ENCODE results near the gene CC2D2A. TPM values are rescaled to one million over a fixed set of nuclear protein-coding genes. Genes with fewer than 3 reads are reported as not detected.

The CC2D2A gene
- total and polyA plus RNA-seq, 2 of the 13 experiments (the other 11 are each of a cell fraction or from before 2014, with no cell fraction given): 4.2 to 7.2 TPM

DNA sequence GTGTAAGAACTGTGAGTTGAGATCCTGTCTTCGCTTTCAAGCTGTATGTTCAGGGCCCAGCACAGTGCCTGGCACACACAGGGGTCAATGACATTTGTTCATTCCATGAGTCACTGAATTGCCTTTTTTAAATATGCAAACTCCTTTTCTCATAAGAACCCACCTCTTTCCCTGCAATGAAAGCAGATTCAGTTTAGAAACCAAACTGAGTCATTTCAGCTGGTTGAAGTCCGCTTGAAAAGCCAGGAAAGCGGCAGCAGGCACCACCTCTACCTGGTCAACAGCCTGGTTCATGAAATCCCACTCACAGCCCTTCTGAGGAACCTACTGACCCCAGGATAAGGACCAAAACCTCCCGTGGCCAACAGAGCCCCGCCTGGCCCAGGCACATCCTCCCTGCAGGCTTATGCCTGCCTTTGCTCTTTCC, 46.4 kb upstream of the CC2D2A start (continued):
- TF ChIP-seq ZBTB14 (CRISPR knock-in tag; IDR thresholded peaks at IDR 0.05): no peak

DNA sequence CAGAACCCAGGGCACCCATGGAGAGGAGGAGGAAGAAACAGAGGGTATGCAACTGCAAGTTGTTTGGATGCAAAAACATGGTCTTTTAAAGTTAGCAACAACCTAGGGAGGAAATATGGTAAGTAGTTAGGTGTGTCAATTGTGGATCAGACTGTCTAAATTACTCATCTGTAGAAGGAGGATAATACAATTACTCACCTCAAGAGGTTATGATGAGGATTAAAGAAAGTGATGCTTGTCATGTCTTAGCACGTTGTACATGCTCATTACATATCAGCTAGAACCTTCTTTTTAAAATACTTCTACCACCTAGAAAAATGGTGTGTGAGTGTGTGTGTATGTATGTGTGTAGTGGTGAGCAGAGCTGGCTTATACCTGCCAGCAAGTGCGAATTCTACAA, 44.2 kb upstream of the CC2D2A start:
- H3K27me3 ChIP-seq (ENCODE audit: control insufficient read depth in 1 of 2, insufficient read depth in 2 of 2, low read length in 2 of 2): no peaks in the 10 kb centered on the region
- intact Hi-C loops (cut with micrococcal nuclease; ENCODE audit: unreplicated experiment): no loop called here
- no peak overlapping the region for H3K9ac ChIP-seq (ENCODE audit: insufficient read depth, low read depth, low read length)
- H3K4me1 ChIP-seq (ENCODE audit: insufficient read depth, low read length): no peaks in the 10 kb centered on the region
- H4K20me1 ChIP-seq (ENCODE audit: insufficient read depth, low read length): no peaks in the 10 kb centered on the region
- no peak for TF ChIP-seq FOXJ3 (CRISPR knock-in tag; IDR thresholded peaks at IDR 0.05; ENCODE audit: borderline replicate concordance)
- TF ChIP-seq, protein P1, sequence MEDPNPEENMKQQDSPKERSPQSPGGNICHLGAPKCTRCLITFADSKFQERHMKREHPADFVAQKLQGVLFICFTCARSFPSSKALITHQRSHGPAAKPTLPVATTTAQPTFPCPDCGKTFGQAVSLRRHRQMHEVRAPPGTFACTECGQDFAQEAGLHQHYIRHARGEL (CRISPR knock-in tag; IDR thresholded peaks at IDR 0.05): no peak
- BruUV-seq (replicated peaks): no TSS peak
- DNase-seq (ENCODE audit: low spot score) (no peak), FAIRE-seq (no peak), ATAC-seq (no peak)
- in situ Hi-C loops (cut with HindIII; ENCODE audit: extremely low pct_ligation_motif_present, low pct_unique_long_range_greater_than_20kb): no loop called here
- H3K4me3 ChIP-seq (replicated peaks in 1 of 3; ENCODE audit: insufficient read depth in 1 of 3, low read depth in 2 of 3, low read length in 3 of 3): no peak overlapping the region
- no peaks in the 10 kb centered on the region for H3K36me3 ChIP-seq (replicated peaks in 1 of 2; ENCODE audit: control insufficient read depth in 1 of 2, insufficient read depth in 2 of 2, low read length in 2 of 2)
- ChIA-PET POLR2A (no interaction called here), CTCF (ENCODE audit: low intra/inter-chr PET ratio, low total read pairs) (no interaction called here)
- no peaks in the 10 kb centered on the region for H3K9me3 ChIP-seq (ENCODE audit: low read length)
- no peak overlapping the region for H3K4me2 ChIP-seq (ENCODE audit: low read depth, low read length)
- no peak overlapping the region for H2AFZ ChIP-seq (ENCODE audit: low read length)
- 0% methylated on average over 2 of the region's 2 CpGs for WGBS (ENCODE audit: low lambda C conversion rate)
- H3K27ac ChIP-seq (ENCODE audit: extremely low read length, insufficient read depth, low read length): no peak overlapping the region
- H3K79me2 ChIP-seq (ENCODE audit: insufficient read depth, low read length): no peaks in the 10 kb centered on the region

- no peak overlapping the region for H3K4me3 ChIP-seq (replicated peaks in 1 of 3; ENCODE audit: insufficient read depth in 1 of 3, low read depth in 2 of 3, low read length in 3 of 3)
- BruUV-seq (replicated peaks): no TSS peak
- no peaks in the 10 kb centered on the region for H3K27me3 ChIP-seq (ENCODE audit: control insufficient read depth in 1 of 2, insufficient read depth in 2 of 2, low read length in 2 of 2)
- intact Hi-C loops (cut with micrococcal nuclease; ENCODE audit: unreplicated experiment) (no loop called here), in situ Hi-C loops (cut with HindIII; ENCODE audit: extremely low pct_ligation_motif_present, low pct_unique_long_range_greater_than_20kb) (no loop called here)
- CTCF ChIA-PET (ENCODE audit: low intra/inter-chr PET ratio, low total read pairs): no interaction called here
- no peaks in the 10 kb centered on the region for H4K20me1 ChIP-seq (ENCODE audit: insufficient read depth, low read length)
- ATAC-seq (no peak), FAIRE-seq (no peak), DNase-seq (ENCODE audit: low spot score) (no peak)
- H2AFZ ChIP-seq (ENCODE audit: low read length): no peak overlapping the region
- H3K79me2 ChIP-seq (ENCODE audit: insufficient read depth, low read length): no peaks in the 10 kb centered on the region
- no peak overlapping the region for H3K9ac ChIP-seq (ENCODE audit: insufficient read depth, low read depth, low read length)
- TF ChIP-seq NCOA2 (CRISPR knock-in tag; IDR thresholded peaks at IDR 0.05) (no peak), ATF7 (IDR thresholded peaks at IDR 0.05) (0 out of 2 replicates have a peak, but pooled peaks have one; percentile 48), ATF7 (CRISPR knock-in tag; IDR thresholded peaks at IDR 0.05) (no peak)
- no peaks in the 10 kb centered on the region for H3K4me1 ChIP-seq (ENCODE audit: insufficient read depth, low read length)
- POLR2A ChIA-PET: no interaction called here
- H3K4me2 ChIP-seq (ENCODE audit: low read depth, low read length): no peak overlapping the region
- H3K36me3 ChIP-seq (replicated peaks in 1 of 2; ENCODE audit: control insufficient read depth in 1 of 2, insufficient read depth in 2 of 2, low read length in 2 of 2): no peaks in the 10 kb centered on the region
- H3K9me3 ChIP-seq (ENCODE audit: low read length): no peaks in the 10 kb centered on the region
- no peak overlapping the region for H3K27ac ChIP-seq (ENCODE audit: extremely low read length, insufficient read depth, low read length)
- 3% methylated on average over 2 of the region's 2 CpGs for WGBS (ENCODE audit: low lambda C conversion rate)
Observed at GRCh38 chr4:15427161-15427560, 42.5 kb upstream of the CC2D2A start.
